ENCODE data around the gene SERP2. TPM values are rescaled to one million over a fixed set of nuclear protein-coding genes. Genes with fewer than 3 reads are reported as not detected.

SERP2 gene
- total RNA-seq, 1 experiment from 2014 or later, result 1.2 TPM

DNA sequence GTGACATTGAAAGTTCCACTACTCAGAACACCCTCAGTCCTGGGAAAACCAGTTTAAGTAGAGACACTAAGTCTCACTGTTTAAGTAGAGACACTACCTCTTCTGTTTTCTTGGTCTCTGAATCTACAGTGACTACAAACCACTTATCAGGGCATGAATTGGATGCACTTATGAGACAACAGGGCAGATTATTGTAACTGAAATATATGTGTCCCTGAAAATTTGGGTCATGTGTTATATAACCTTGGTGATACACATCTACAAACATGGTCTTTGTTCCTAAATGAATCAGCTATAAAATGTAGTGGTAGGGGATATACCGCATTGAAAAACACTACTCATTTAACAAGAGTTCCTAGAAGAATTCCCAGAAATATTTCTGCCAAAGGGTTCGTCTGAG, 55.7 kb downstream of the SERP2 start:
- DNase-seq, result no peak
- Histone ChIP-seq H3K27me3 (ENCODE audit: low read length) (no peaks in the 10 kb centered on the region), H3K79me2 (ENCODE audit: low read length) (peaks cover 8% of the 10 kb centered on the region), H2AFZ (ENCODE audit: low read length) (no peak overlapping the region), H3K4me2 (ENCODE audit: low read length) (no peak overlapping the region), H3F3A (ENCODE audit: low read length, unreplicated experiment) (no peaks in the 10 kb centered on the region), H3K9ac (ENCODE audit: low read length) (no peak overlapping the region), H3K36me3 (ENCODE audit: low read depth, low read length) (peaks cover 8% of the 10 kb centered on the region), H3K4me1 (ENCODE audit: insufficient read depth, low read length) (peaks cover 5% of the 10 kb centered on the region; the same call in 1 of the 2 replicates), H4K20me1 (ENCODE audit: low read length) (peaks cover 7% of the 10 kb centered on the region), H3K9me2 (replicated peaks; ENCODE audit: low read length) (no peaks in the 10 kb centered on the region), H3K27ac (ENCODE audit: low read length) (no peak overlapping the region), H3K4me3 (ENCODE audit: low read length) (no peak overlapping the region), H3K9me3 (ENCODE audit: low read length) (no peaks in the 10 kb centered on the region)
- POLR2A ChIA-PET (ENCODE audit: unreplicated experiment), result no interaction called here
- intact Hi-C loops (cut with micrococcal nuclease), result no loop called here
- CTCF ChIA-PET, result no interaction called here
- BruUV-seq (replicated peaks), result no TSS peak
- TF ChIP-seq, protein P1, sequence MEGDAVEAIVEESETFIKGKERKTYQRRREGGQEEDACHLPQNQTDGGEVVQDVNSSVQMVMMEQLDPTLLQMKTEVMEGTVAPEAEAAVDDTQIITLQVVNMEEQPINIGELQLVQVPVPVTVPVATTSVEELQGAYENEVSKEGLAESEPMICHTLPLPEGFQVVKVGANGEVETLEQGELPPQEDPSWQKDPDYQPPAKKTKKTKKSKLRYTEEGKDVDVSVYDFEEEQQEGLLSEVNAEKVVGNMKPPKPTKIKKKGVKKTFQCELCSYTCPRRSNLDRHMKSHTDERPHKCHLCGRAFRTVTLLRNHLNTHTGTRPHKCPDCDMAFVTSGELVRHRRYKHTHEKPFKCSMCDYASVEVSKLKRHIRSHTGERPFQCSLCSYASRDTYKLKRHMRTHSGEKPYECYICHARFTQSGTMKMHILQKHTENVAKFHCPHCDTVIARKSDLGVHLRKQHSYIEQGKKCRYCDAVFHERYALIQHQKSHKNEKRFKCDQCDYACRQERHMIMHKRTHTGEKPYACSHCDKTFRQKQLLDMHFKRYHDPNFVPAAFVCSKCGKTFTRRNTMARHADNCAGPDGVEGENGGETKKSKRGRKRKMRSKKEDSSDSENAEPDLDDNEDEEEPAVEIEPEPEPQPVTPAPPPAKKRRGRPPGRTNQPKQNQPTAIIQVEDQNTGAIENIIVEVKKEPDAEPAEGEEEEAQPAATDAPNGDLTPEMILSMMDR (conservative IDR thresholded peaks at IDR 0.05; ENCODE audit: low read depth, low read length), result no peak
- TF ChIP-seq EZH2phosphoT487 (IDR thresholded peaks at IDR 0.05; ENCODE audit: borderline replicate concordance, low read length) (no peak), EZH2 (IDR thresholded peaks at IDR 0.05; ENCODE audit: low read length, unreplicated experiment) (no peak)
- ATAC-seq, result no peak

DNA sequence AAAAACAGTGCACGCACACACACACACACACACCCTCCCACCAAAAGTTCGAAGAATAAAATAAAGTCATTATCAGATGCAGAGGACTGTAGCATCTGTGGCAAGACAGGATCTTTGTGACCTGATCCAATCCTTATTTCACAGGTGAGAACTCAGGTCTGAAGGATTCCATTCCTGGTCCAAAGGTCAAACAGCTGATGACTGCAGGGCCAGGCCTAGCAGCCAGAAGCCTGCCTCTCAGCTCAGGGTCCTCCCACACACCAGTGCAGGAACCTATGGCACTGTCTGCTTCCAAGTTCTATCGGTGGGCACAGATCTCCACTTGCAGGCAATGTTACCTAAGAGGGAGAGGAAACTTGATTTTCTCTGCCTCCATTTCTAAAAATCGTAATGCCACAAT, 57.5 kb downstream of the SERP2 start:
- BruUV-seq (replicated peaks), result no TSS peak
- ATAC-seq (no peak), DNase-seq (no peak)
- Histone ChIP-seq H4K20me1 (ENCODE audit: low read length) (peaks cover 25% of the 10 kb centered on the region), H3K9ac (ENCODE audit: low read length) (no peak overlapping the region), H3K36me3 (ENCODE audit: low read depth, low read length) (peaks cover 27% of the 10 kb centered on the region), H3K4me1 (ENCODE audit: insufficient read depth, low read length) (peaks cover 11% of the 10 kb centered on the region; the same call in 1 of the 2 replicates), H3K9me3 (ENCODE audit: low read length) (no peaks in the 10 kb centered on the region), H3K9me2 (replicated peaks; ENCODE audit: low read length) (no peaks in the 10 kb centered on the region), H3F3A (ENCODE audit: low read length, unreplicated experiment) (no peaks in the 10 kb centered on the region), H3K4me3 (ENCODE audit: low read length) (no peak overlapping the region), H3K4me2 (ENCODE audit: low read length) (no peak overlapping the region), H3K27me3 (ENCODE audit: low read length) (no peaks in the 10 kb centered on the region), H2AFZ (ENCODE audit: low read length) (no peak overlapping the region), H3K27ac (ENCODE audit: low read length) (peak overlapping the region; percentile 90), H3K79me2 (ENCODE audit: low read length) (peaks cover 26% of the 10 kb centered on the region)
- CTCF ChIA-PET, result interaction anchor here (0.6 kb wide), 1 partner anchor 902 kb away, joined by 3 read pairs; no protein-coding TSS in a partner anchor
- intact Hi-C loops (cut with micrococcal nuclease), result no loop called here
- TF ChIP-seq EZH2phosphoT487 (IDR thresholded peaks at IDR 0.05; ENCODE audit: borderline replicate concordance, low read length) (no peak), EZH2 (IDR thresholded peaks at IDR 0.05; ENCODE audit: low read length, unreplicated experiment) (no peak)
- TF ChIP-seq, protein P1 (conservative IDR thresholded peaks at IDR 0.05; ENCODE audit: low read depth, low read length), result no peak
- POLR2A ChIA-PET (ENCODE audit: unreplicated experiment), result interaction anchor here (0.6 to 0.7 kb wide), 2 partner anchors 36 to 39 kb away, joined by 3 to 4 read pairs; no protein-coding TSS in a partner anchor

DNA sequence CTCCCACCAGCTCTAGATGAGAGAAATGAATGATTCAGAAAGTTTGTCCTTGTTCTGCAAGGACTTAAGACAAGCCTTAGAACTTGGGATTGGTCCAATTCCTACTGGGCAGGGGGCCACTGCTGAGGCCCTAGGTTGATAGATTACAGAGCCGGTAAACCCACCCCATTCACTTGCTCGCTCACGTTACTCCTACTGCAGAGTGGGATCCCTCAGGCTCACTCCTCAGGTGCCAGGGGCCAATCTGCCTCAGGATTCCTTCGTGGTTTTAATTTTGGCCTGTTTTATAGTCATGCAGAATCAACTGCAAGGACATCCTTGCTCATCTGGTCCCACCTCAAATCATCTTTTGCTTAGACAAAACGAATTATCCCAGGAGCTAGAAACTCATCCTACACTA, 59.0 kb downstream of the SERP2 start:
- Histone ChIP-seq H3K79me2 (ENCODE audit: low read length) (peaks cover 37% of the 10 kb centered on the region), H3K4me2 (ENCODE audit: low read length) (no peak overlapping the region), H3K9ac (ENCODE audit: low read length) (no peak overlapping the region), H3K27me3 (ENCODE audit: low read length) (no peaks in the 10 kb centered on the region), H3K9me3 (ENCODE audit: low read length) (no peaks in the 10 kb centered on the region), H3F3A (ENCODE audit: low read length, unreplicated experiment) (no peaks in the 10 kb centered on the region), H3K4me1 (ENCODE audit: insufficient read depth, low read length) (peaks cover 16% of the 10 kb centered on the region), H3K36me3 (ENCODE audit: low read depth, low read length) (peaks cover 30% of the 10 kb centered on the region), H4K20me1 (ENCODE audit: low read length) (peaks cover 29% of the 10 kb centered on the region), H3K4me3 (ENCODE audit: low read length) (no peak overlapping the region), H3K27ac (ENCODE audit: low read length) (peak overlapping the region; percentile 90), H3K9me2 (replicated peaks; ENCODE audit: low read length) (no peaks in the 10 kb centered on the region), H2AFZ (ENCODE audit: low read length) (no peak overlapping the region)
- intact Hi-C loops (cut with micrococcal nuclease), result no loop called here
- no TSS peak for BruUV-seq (replicated peaks)
- ATAC-seq (no peak), DNase-seq (no peak)
- TF ChIP-seq EZH2 (IDR thresholded peaks at IDR 0.05; ENCODE audit: low read length, unreplicated experiment) (no peak), EZH2phosphoT487 (IDR thresholded peaks at IDR 0.05; ENCODE audit: borderline replicate concordance, low read length) (no peak)
- TF ChIP-seq, protein P1 (conservative IDR thresholded peaks at IDR 0.05; ENCODE audit: low read depth, low read length), result no peak
- ChIA-PET POLR2A (ENCODE audit: unreplicated experiment) (no interaction called here), CTCF (no interaction called here)

All from PC-3 (cell line).